ENCODE data around the gene NOD1.
"Not testable (repeated sequence)": the region's sequence is repeated elsewhere in the genome, so short reads cannot be mapped to it uniquely, and the experiment has no call there.

Gene NOD1

GRCh38 chr7:30511494-30511893, 32.9 kb upstream of the NOD1 start:
- Histone ChIP-seq H3K36me3 (ENCODE audit: insufficient read depth, low read length) (no peaks in the 10 kb centered on the region), H3K9ac (ENCODE audit: low read depth, low read length) (no peak overlapping the region), H3K4me1 (ENCODE audit: insufficient read depth, low read length) (no peaks in the 10 kb centered on the region), H3K9me3 (ENCODE audit: control insufficient read depth, insufficient read depth, low read length) (peaks cover 4% of the 10 kb centered on the region; the same call in 1 of the 2 replicates)

GRCh38 chr7:30510124-30511075, 31.8 kb upstream of the NOD1 start:
- no peak overlapping the region for H3K9ac ChIP-seq (ENCODE audit: low read depth, low read length)
- H3K9me3 ChIP-seq (ENCODE audit: control insufficient read depth, insufficient read depth, low read length) = peaks cover 4% of the 10 kb centered on the region; the same call in 1 of the 2 replicates
- H3K36me3 ChIP-seq (ENCODE audit: insufficient read depth, low read length) = no peaks in the 10 kb centered on the region
- no peaks in the 10 kb centered on the region for H3K4me1 ChIP-seq (ENCODE audit: insufficient read depth, low read length)

GRCh38 chr7:30509171-30509857, 30.7 kb upstream of the NOD1 start:
- not testable (repeated sequence) for H3K9ac ChIP-seq (ENCODE audit: low read depth, low read length); H3K36me3 ChIP-seq (ENCODE audit: insufficient read depth, low read length); H3K9me3 ChIP-seq (ENCODE audit: control insufficient read depth, insufficient read depth, low read length); H3K4me1 ChIP-seq (ENCODE audit: insufficient read depth, low read length)

GRCh38 chr7:30507346-30507900, 28.8 kb upstream of the NOD1 start:
- not testable (repeated sequence) for H3K4me1 ChIP-seq (ENCODE audit: insufficient read depth, low read length); H3K36me3 ChIP-seq (ENCODE audit: insufficient read depth, low read length); H3K9ac ChIP-seq (ENCODE audit: low read depth, low read length); H3K9me3 ChIP-seq (ENCODE audit: control insufficient read depth, insufficient read depth, low read length)

GRCh38 chr7:30505174-30505697, 26.7 kb upstream of the NOD1 start:
- H3K9me3 ChIP-seq (ENCODE audit: control insufficient read depth, insufficient read depth, low read length) = peaks cover 4% of the 10 kb centered on the region; the same call in 1 of the 2 replicates
- H3K4me1 ChIP-seq (ENCODE audit: insufficient read depth, low read length) = peaks cover 4% of the 10 kb centered on the region; the same call in 1 of the 2 replicates
- no peaks in the 10 kb centered on the region for H3K36me3 ChIP-seq (ENCODE audit: insufficient read depth, low read length)
- peak overlapping the region; percentile 97 for H3K9ac ChIP-seq (ENCODE audit: low read depth, low read length)

GRCh38 chr7:30504301-30505173, 26.0 kb upstream of the NOD1 start, which contains the start of gene GGCT:
GGCT (minus strand) TSS chr7:30504829; CDS start chr7:30504709, 120 bp downstream.
- peak within 1 kb of the TSS; percentile 97 for H3K9ac ChIP-seq (ENCODE audit: low read depth, low read length)
- H3K36me3 ChIP-seq (ENCODE audit: insufficient read depth, low read length) = no peaks in the 10 kb centered on the region
- peaks cover 4% of the 10 kb centered on the region; the same call in 1 of the 2 replicates for H3K4me1 ChIP-seq (ENCODE audit: insufficient read depth, low read length)
- peaks cover 4% of the 10 kb centered on the region; the same call in 1 of the 2 replicates for H3K9me3 ChIP-seq (ENCODE audit: control insufficient read depth, insufficient read depth, low read length)

GRCh38 chr7:30503274-30504212, 25.0 kb upstream of the NOD1 start:
- Histone ChIP-seq H3K4me1 (ENCODE audit: insufficient read depth, low read length) (peaks cover 4% of the 10 kb centered on the region; the same call in 1 of the 2 replicates), H3K9ac (ENCODE audit: low read depth, low read length) (peak overlapping the region; percentile 97), H3K36me3 (ENCODE audit: insufficient read depth, low read length) (peaks cover 2% of the 10 kb centered on the region; the same call in 1 of the 2 replicates), H3K9me3 (ENCODE audit: control insufficient read depth, insufficient read depth, low read length) (peaks cover 4% of the 10 kb centered on the region; the same call in 1 of the 2 replicates)

- Histone ChIP-seq H3K4me1 (ENCODE audit: insufficient read depth, low read length) (peaks cover 4% of the 10 kb centered on the region; the same call in 1 of the 2 replicates), H3K36me3 (ENCODE audit: insufficient read depth, low read length) (peaks cover 3% of the 10 kb centered on the region; the same call in 1 of the 2 replicates), H3K9ac (ENCODE audit: low read depth, low read length) (no peak overlapping the region), H3K9me3 (ENCODE audit: control insufficient read depth, insufficient read depth, low read length) (no peaks in the 10 kb centered on the region; the same call in 1 of the 2 replicates)
Measured at GRCh38 chr7:30502470-30503251, 24.1 kb upstream of the NOD1 start.

GRCh38 chr7:30501264-30501663, 22.7 kb upstream of the NOD1 start:
- H3K4me1 ChIP-seq (ENCODE audit: insufficient read depth, low read length) = peaks cover 4% of the 10 kb centered on the region; the same call in 1 of the 2 replicates
- no peak overlapping the region for H3K9ac ChIP-seq (ENCODE audit: low read depth, low read length)
- peaks cover 6% of the 10 kb centered on the region for H3K36me3 ChIP-seq (ENCODE audit: insufficient read depth, low read length)
- no peaks in the 10 kb centered on the region; the same call in 1 of the 2 replicates for H3K9me3 ChIP-seq (ENCODE audit: control insufficient read depth, insufficient read depth, low read length)

- Histone ChIP-seq H3K9me3 (ENCODE audit: control insufficient read depth, insufficient read depth, low read length) (no peaks in the 10 kb centered on the region; the same call in 1 of the 2 replicates), H3K36me3 (ENCODE audit: insufficient read depth, low read length) (peaks cover 3% of the 10 kb centered on the region), H3K4me1 (ENCODE audit: insufficient read depth, low read length) (no peaks in the 10 kb centered on the region), H3K9ac (ENCODE audit: low read depth, low read length) (no peak overlapping the region)
Measured at GRCh38 chr7:30493228-30493627, 14.6 kb upstream of the NOD1 start.

GRCh38 chr7:30491417-30491816, 12.8 kb upstream of the NOD1 start:
- Histone ChIP-seq H3K4me1 (ENCODE audit: insufficient read depth, low read length) (no peaks in the 10 kb centered on the region), H3K9ac (ENCODE audit: low read depth, low read length) (no peak overlapping the region), H3K9me3 (ENCODE audit: control insufficient read depth, insufficient read depth, low read length) (no peaks in the 10 kb centered on the region), H3K36me3 (ENCODE audit: insufficient read depth, low read length) (no peaks in the 10 kb centered on the region; the same call in 1 of the 2 replicates)

GRCh38 chr7:30487371-30487770, 8.8 kb upstream of the NOD1 start:
- no peaks in the 10 kb centered on the region for H3K36me3 ChIP-seq (ENCODE audit: insufficient read depth, low read length)
- no peaks in the 10 kb centered on the region for H3K9me3 ChIP-seq (ENCODE audit: control insufficient read depth, insufficient read depth, low read length)
- no peaks in the 10 kb centered on the region for H3K4me1 ChIP-seq (ENCODE audit: insufficient read depth, low read length)

More at GRCh38 chr7:30487371-30487770, 8.8 kb upstream of the NOD1 start:
- H3K9ac ChIP-seq (ENCODE audit: low read depth, low read length) = no peak overlapping the region

Measured in ES-I3 (cell line).